ENCODE results near the gene SARS2.

Gene SARS2

GRCh38 chr19:38912600-38913514 is 17.7 kb downstream of the SARS2 start:
- no peaks in the 10 kb centered on the region for H3K27me3 Mint-ChIP-seq
- H3K9me3 Mint-ChIP-seq, result no peaks in the 10 kb centered on the region
- no peak for DNase-seq
- peaks cover 28% of the 10 kb centered on the region for H3K4me1 Mint-ChIP-seq
- H3K27ac Mint-ChIP-seq, result peak overlapping the region in 1 of 2 donors; percentile 42
- ATAC-seq, result no peak
- no peak overlapping the region for H3K4me3 Mint-ChIP-seq

- DNase-seq (no peak), ATAC-seq (peak; percentile 41)
- H3K27me3 Mint-ChIP-seq, result no peaks in the 10 kb centered on the region
- peaks cover 35% of the 10 kb centered on the region for H3K4me1 Mint-ChIP-seq
- H3K4me3 Mint-ChIP-seq, result no peak overlapping the region
- H3K27ac Mint-ChIP-seq, result no peak overlapping the region
- no peaks in the 10 kb centered on the region for H3K9me3 Mint-ChIP-seq
Observed at GRCh38 chr19:38911388-38912001, 19.1 kb downstream of the SARS2 start.

- Mint-ChIP-seq H3K9me3 (no peaks in the 10 kb centered on the region), H3K27ac (no peak overlapping the region), H3K27me3 (no peaks in the 10 kb centered on the region), H3K4me1 (peaks cover 35% of the 10 kb centered on the region), H3K4me3 (no peak overlapping the region)
- ATAC-seq, result no peak
- no peak for DNase-seq
Observed at GRCh38 chr19:38910488-38910887, 20.1 kb downstream of the SARS2 start.

GRCh38 chr19:38908911-38909310 is 21.7 kb downstream of the SARS2 start:
- H3K27me3 Mint-ChIP-seq, result no peaks in the 10 kb centered on the region
- ATAC-seq (peak; percentile 22), DNase-seq (no peak)
- H3K4me3 Mint-ChIP-seq, result peak overlapping the region in 1 of 2 donors; percentile 10
- peaks cover 42% of the 10 kb centered on the region for H3K4me1 Mint-ChIP-seq
- no peaks in the 10 kb centered on the region for H3K9me3 Mint-ChIP-seq
- H3K27ac Mint-ChIP-seq, result peak overlapping the region in 1 of 2 donors; percentile 88

- peak overlapping the region in 1 of 2 donors; percentile 72 for H3K27ac Mint-ChIP-seq
- DNase-seq, result no peak
- H3K4me1 Mint-ChIP-seq, result peaks cover 35% of the 10 kb centered on the region
- no peak overlapping the region for H3K4me3 Mint-ChIP-seq
- no peak for ATAC-seq
- no peaks in the 10 kb centered on the region for H3K9me3 Mint-ChIP-seq
- H3K27me3 Mint-ChIP-seq, result no peaks in the 10 kb centered on the region
Observed at GRCh38 chr19:38907670-38908069, 22.9 kb downstream of the SARS2 start.

- H3K4me3 Mint-ChIP-seq, result no peak overlapping the region
- no peaks in the 10 kb centered on the region for H3K27me3 Mint-ChIP-seq
- ATAC-seq, result no peak
- no peaks in the 10 kb centered on the region for H3K9me3 Mint-ChIP-seq
- H3K27ac Mint-ChIP-seq, result no peak overlapping the region
- H3K4me1 Mint-ChIP-seq, result peaks cover 31% of the 10 kb centered on the region
- DNase-seq, result no peak
Observed at GRCh38 chr19:38907227-38907626, 23.3 kb downstream of the SARS2 start.

- DNase-seq (no peak), ATAC-seq (no peak)
- no peaks in the 10 kb centered on the region for H3K9me3 Mint-ChIP-seq
- H3K27me3 Mint-ChIP-seq, result no peaks in the 10 kb centered on the region
- H3K27ac Mint-ChIP-seq, result no peak overlapping the region
- H3K4me3 Mint-ChIP-seq, result no peak overlapping the region
- H3K4me1 Mint-ChIP-seq, result peaks cover 40% of the 10 kb centered on the region
Observed at GRCh38 chr19:38905620-38906019, 24.9 kb downstream of the SARS2 start.

- no peak overlapping the region for H3K4me3 Mint-ChIP-seq
- no peaks in the 10 kb centered on the region for H3K27me3 Mint-ChIP-seq
- no peak for DNase-seq
- peaks cover 42% of the 10 kb centered on the region for H3K4me1 Mint-ChIP-seq
- H3K9me3 Mint-ChIP-seq, result no peaks in the 10 kb centered on the region
- H3K27ac Mint-ChIP-seq, result no peak overlapping the region
- peak; percentile 29 for ATAC-seq
Observed at GRCh38 chr19:38904581-38905539, 25.7 kb downstream of the SARS2 start.

- DNase-seq (no peak), ATAC-seq (no peak)
- H3K27me3 Mint-ChIP-seq, result no peaks in the 10 kb centered on the region
- no peaks in the 10 kb centered on the region for H3K9me3 Mint-ChIP-seq
- peaks cover 37% of the 10 kb centered on the region for H3K4me1 Mint-ChIP-seq
- no peak overlapping the region for H3K27ac Mint-ChIP-seq
- H3K4me3 Mint-ChIP-seq, result peak overlapping the region; percentile 55 to 92
Observed at GRCh38 chr19:38901683-38902082, 28.9 kb downstream of the SARS2 start.

GRCh38 chr19:38900743-38901190 is 29.8 kb downstream of the SARS2 start:
- H3K4me3 Mint-ChIP-seq, result peak overlapping the region; percentile 92 to 99
- no peaks in the 10 kb centered on the region for H3K27me3 Mint-ChIP-seq
- DNase-seq (no peak), ATAC-seq (no peak)
- H3K27ac Mint-ChIP-seq, result peak overlapping the region in 1 of 2 donors; percentile 0
- H3K9me3 Mint-ChIP-seq, result no peaks in the 10 kb centered on the region
- H3K4me1 Mint-ChIP-seq, result peaks cover 40% of the 10 kb centered on the region

- DNase-seq (no peak), ATAC-seq (no peak)
- Mint-ChIP-seq H3K27me3 (no peaks in the 10 kb centered on the region), H3K27ac (peak overlapping the region; percentile 60 to 95), H3K4me3 (peak overlapping the region; percentile 92 to 99), H3K4me1 (peaks cover 46% of the 10 kb centered on the region), H3K9me3 (no peaks in the 10 kb centered on the region)
Observed at GRCh38 chr19:38900202-38900629, 30.3 kb downstream of the SARS2 start.

- ATAC-seq, result peak; percentile 95
Observed at GRCh38 chr19:38899447-38900201, 30.9 kb downstream of the SARS2 start, which contains the start of the genes NFKBIB and SIRT2. TSS of gene NFKBIB (plus strand) at chr19:38899969. CDS start at chr19:38900033, 64 bp downstream. TSS of gene SIRT2 (minus strand) at chr19:38899618. CDS start at chr19:38899521, 97 bp downstream.

GRCh38 chr19:38898788-38899446 is 31.6 kb downstream of the SARS2 start:
- Mint-ChIP-seq H3K4me3 (peak overlapping the region; percentile 92 to 99), H3K27ac (peak overlapping the region; percentile 96 to 98), H3K4me1 (peaks cover 47% of the 10 kb centered on the region), H3K9me3 (no peaks in the 10 kb centered on the region), H3K27me3 (no peaks in the 10 kb centered on the region)
- peak; percentile 2 for ATAC-seq
- no peak for DNase-seq

More at GRCh38 chr19:38899447-38900201, 30.9 kb downstream of the SARS2 start, which contains the start of the genes NFKBIB and SIRT2:
- Mint-ChIP-seq H3K4me3 (peak within 1 kb of the TSS; percentile 92 to 99), H3K27ac (peak within 1 kb of the TSS; percentile 96 to 98), H3K9me3 (no peaks in the 10 kb centered on the region), H3K4me1 (peaks cover 50% of the 10 kb centered on the region), H3K27me3 (no peaks in the 10 kb centered on the region)
- DNase-seq, result peak; percentile 99 to 100

GRCh38 chr19:38894968-38895367 is 35.6 kb downstream of the SARS2 start:
- Mint-ChIP-seq H3K27ac (no peak overlapping the region), H3K9me3 (no peaks in the 10 kb centered on the region), H3K27me3 (no peaks in the 10 kb centered on the region), H3K4me1 (peaks cover 35% of the 10 kb centered on the region), H3K4me3 (no peak overlapping the region)
- DNase-seq (no peak), ATAC-seq (no peak)
